GM12875 (cell line): ENCODE data around the gene NR2F6.

Experiments used
- H3K4me3 ChIP-seq: one replicate; pipeline ENCODE4 v1.5.1; 2011; ENCODE audit warnings: low read depth, low read length, control low read depth
- TF ChIP-seq, protein P1 (sequence below): IDR thresholded peaks from 2 replicates; pipeline ENCODE4 v1.5.1; 2011; ENCODE audit warnings: low read depth, mild to moderate bottlenecking, control low read depth, inconsistent platforms, low read length, moderate library complexity, borderline replicate concordance; ENCODE audit not compliant: insufficient read depth

Gene NR2F6

DNA sequence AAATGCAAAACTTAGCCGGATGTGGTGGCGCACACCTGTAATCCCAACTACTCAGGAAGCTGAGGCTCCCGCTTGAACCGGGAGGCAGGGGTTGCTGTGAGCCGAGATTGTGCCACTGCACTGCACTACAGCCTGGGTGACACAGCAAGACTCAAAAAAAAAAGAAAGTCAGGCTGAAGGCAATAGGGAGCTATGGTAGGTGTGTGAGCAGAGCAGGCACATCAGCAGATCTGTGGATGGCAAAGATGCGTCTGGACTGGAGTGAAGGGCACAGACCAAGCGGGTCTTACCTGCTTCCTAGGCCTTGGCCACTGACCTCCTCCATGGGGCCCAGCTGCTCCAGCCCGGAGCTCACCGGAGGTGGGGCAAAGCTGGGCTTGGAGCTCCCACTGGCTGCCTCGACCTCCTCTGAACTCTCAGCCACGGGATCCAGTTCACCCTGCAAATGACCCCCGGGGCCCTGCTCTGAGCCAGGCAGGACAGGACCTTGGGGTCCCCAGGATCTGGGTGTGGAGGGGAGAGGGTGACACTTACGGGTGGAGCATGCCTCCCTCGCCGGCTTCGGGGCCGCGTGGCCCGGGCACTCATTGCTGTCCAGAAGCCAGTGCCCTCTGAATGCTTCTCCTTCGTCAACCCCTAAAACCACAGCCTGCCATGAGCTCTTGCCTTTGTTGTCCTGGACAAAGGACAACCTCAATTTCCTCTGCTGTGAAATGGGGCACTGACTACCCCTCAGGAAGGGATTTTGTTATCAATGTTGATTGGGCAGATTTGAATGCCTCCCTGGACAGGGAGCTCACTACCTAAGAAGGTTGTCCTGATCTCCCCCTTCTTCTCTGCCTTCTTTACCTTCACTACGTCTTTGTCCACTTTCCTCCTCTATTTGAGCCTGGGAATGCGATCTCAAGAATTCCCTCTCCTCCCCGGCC lies 18.3 kb upstream of the NR2F6 start:
- H3K4me3 ChIP-seq, result no peak overlapping the region
- TF ChIP-seq, protein P1, sequence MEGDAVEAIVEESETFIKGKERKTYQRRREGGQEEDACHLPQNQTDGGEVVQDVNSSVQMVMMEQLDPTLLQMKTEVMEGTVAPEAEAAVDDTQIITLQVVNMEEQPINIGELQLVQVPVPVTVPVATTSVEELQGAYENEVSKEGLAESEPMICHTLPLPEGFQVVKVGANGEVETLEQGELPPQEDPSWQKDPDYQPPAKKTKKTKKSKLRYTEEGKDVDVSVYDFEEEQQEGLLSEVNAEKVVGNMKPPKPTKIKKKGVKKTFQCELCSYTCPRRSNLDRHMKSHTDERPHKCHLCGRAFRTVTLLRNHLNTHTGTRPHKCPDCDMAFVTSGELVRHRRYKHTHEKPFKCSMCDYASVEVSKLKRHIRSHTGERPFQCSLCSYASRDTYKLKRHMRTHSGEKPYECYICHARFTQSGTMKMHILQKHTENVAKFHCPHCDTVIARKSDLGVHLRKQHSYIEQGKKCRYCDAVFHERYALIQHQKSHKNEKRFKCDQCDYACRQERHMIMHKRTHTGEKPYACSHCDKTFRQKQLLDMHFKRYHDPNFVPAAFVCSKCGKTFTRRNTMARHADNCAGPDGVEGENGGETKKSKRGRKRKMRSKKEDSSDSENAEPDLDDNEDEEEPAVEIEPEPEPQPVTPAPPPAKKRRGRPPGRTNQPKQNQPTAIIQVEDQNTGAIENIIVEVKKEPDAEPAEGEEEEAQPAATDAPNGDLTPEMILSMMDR, result no peak

DNA sequence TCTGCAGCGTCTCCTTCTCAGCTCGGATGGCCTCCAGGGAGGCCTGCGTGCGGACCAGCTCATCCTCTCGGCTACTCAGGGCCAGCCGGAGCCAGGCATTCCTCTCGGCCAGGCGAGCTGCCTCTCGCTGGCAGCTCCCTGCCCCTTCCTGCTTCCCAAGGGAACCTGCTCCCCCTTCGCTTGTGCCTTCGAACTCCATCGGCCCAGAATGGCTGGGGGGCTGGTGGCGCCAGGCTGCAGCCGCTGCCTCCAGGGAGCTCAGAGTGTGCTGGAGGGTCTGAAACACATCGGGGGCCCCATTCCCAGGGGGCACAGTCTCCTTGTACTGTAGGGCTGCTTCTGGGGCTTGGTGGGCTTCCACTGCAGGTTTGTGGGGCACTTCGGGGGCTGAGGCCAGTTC lies 16.8 kb upstream of the NR2F6 start:
- TF ChIP-seq, protein P1, result no peak
- H3K4me3 ChIP-seq, result no peak overlapping the region

DNA sequence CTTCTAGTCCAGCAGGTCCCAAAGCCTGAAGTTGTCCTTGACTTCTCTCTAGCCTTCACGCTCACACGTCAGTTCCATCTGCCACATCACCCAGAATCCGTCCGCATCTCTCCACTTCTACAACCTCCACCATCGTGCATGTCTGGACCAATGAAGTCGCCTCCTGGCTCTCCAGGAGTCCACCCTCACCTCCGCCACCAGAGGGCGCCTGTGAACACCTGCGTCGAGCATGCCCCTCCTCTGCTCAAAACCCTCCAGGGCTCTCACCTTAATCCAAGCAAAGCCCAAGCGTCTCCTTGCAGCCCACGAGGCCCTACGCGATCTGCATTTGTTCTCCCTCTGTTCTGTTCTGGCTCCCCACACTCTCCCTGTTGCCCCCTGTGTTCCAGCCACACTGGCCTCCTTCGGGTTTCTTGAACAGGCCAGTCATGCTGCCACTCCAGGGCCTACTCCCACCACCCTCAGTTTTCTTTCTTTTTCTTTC lies 15.2 kb upstream of the NR2F6 start:
- TF ChIP-seq, protein P1, result peak; percentile 96
- no peak overlapping the region for H3K4me3 ChIP-seq

DNA sequence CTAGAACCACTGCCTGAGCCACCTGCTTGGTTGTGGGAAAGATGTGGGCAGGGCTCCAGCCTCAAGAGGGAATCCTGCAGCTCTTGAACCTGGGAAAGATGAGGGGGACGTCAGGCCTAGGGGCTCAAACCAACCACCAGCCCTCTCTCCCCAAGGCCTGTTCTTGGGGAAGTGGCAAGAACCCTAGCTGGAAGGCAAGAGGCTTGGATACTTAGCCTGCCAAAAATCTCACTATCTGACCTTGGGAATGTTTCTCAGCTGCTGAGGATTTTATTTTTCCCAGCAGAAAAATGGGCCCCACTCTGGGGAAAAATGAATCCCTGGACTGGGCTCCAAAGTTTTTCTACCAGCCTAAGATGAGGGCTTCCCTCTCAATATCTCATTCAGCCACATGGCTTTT lies 14.2 kb upstream of the NR2F6 start:
- TF ChIP-seq, protein P1, result no peak
- no peak overlapping the region for H3K4me3 ChIP-seq

DNA sequence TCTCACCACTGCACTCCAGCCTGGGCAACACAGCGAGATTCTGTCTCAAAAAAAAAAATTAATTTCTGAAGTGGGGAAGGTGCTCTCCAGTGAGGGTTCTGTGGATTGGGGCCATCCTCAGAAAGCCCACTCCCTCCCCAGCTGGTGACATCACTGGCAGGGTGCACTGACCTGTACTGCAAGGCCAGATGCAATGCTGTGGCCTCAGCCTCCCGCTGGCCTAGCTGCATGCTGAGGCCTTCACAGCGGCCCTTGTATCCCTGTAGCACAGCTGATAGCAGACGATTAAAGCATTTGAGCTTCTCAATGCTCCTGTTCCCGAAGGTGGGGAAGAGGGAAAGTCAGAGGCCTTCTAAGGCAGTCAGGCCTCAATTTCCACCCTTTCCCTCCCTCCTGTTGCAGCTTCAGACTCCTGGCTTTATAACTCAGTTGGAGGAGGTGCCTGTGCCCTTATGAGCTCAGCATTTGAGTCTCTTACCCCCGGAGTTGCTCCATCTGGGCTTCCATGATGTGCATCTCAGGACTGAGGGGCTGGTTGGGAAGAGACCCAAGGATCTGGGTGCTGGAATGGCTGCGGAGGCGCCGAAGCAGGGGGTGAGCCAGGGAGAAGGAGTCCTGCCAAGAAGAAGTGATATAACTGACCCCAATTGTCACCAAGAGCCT lies 13.5 kb upstream of the NR2F6 start:
- H3K4me3 ChIP-seq, result no peak overlapping the region
- TF ChIP-seq, protein P1, result no peak

DNA sequence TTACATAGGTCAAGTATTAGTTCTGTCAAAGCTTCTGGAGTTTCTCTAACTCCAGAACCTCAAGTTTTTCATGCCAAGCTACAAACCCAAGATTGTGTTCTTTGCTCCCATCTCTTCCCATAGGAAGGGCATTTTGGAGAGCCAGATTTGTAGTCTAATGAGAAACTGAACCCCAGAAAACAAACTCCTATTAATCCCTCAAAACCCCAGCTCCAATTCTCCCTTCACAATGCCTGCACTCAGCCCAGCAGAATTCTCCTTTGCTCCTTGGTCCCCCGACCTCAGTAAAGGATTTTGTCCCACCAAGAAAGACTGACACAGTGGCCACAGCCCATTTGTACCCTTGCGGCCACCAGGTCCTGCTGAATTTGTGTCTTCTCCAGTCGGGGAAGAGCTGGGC lies 10.4 kb upstream of the NR2F6 start:
- no peak overlapping the region for H3K4me3 ChIP-seq
- TF ChIP-seq, protein P1, result no peak
